BE2C (cell line): Measurements from ENCODE around the gene AOX1.

Experiments
- DNase-seq: peaks from one replicate; pipeline ENCODE4 v3.0.0-alpha.2; 2020
- H3K27me3 ChIP-seq: fragments of 250-450 bp; sonication (Bioruptor Pico); 2 replicates; pipeline ENCODE4 v1.5.1; 2020; ENCODE audit warnings: mild to moderate bottlenecking
- H3K36me3 ChIP-seq: fragments of 250-450 bp; sonication (Bioruptor Pico); 2 replicates; pipeline ENCODE4 v1.5.1; 2020; ENCODE audit warnings: mild to moderate bottlenecking
- H3K4me1 ChIP-seq: fragments of 250-450 bp; sonication (Bioruptor Pico); 2 replicates; pipeline ENCODE4 v1.5.1; 2020
- H3K4me3 ChIP-seq: 2 replicates; pipeline ENCODE4 v1.5.1; 2011; ENCODE audit warnings: low read depth, low read length
- H3K9me3 ChIP-seq: fragments of 250-450 bp; sonication (Bioruptor Pico); 2 replicates; pipeline ENCODE4 v1.5.1; 2020
- TF ChIP-seq, protein P1 (sequence below): IDR thresholded peaks from 2 replicates; pipeline ENCODE4 v1.5.1; 2012; ENCODE audit warnings: mild to moderate bottlenecking, low read depth, low read length

Gene AOX1

DNA sequence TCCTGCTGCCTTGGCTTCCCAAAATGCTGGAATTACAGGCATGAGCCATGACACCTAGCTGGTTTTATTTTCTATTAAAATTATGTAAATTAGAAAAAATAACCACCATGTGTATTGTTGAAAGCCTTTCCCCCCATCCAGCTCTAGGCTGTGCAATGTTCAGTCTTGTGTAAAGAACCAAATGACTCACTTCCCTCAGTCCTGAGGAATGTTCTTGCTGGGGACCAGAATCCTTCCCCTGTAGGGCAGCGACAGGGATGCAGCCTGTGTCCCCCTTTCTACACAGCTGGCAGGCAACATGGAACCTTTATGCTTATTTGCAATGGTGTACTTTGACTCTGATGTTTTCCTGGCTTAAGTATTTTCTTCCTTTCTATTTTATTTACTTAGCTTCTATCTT is 29.4 kb downstream of the AOX1 start:
- no peak for DNase-seq
- Histone ChIP-seq H3K9me3 (no peaks in the 10 kb centered on the region), H3K27me3 (no peaks in the 10 kb centered on the region), H3K4me3 (no peak overlapping the region), H3K4me1 (no peaks in the 10 kb centered on the region; the same call in 1 of the 2 replicates), H3K36me3 (no peaks in the 10 kb centered on the region)
- TF ChIP-seq, protein P1, sequence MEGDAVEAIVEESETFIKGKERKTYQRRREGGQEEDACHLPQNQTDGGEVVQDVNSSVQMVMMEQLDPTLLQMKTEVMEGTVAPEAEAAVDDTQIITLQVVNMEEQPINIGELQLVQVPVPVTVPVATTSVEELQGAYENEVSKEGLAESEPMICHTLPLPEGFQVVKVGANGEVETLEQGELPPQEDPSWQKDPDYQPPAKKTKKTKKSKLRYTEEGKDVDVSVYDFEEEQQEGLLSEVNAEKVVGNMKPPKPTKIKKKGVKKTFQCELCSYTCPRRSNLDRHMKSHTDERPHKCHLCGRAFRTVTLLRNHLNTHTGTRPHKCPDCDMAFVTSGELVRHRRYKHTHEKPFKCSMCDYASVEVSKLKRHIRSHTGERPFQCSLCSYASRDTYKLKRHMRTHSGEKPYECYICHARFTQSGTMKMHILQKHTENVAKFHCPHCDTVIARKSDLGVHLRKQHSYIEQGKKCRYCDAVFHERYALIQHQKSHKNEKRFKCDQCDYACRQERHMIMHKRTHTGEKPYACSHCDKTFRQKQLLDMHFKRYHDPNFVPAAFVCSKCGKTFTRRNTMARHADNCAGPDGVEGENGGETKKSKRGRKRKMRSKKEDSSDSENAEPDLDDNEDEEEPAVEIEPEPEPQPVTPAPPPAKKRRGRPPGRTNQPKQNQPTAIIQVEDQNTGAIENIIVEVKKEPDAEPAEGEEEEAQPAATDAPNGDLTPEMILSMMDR, result no peak

DNA sequence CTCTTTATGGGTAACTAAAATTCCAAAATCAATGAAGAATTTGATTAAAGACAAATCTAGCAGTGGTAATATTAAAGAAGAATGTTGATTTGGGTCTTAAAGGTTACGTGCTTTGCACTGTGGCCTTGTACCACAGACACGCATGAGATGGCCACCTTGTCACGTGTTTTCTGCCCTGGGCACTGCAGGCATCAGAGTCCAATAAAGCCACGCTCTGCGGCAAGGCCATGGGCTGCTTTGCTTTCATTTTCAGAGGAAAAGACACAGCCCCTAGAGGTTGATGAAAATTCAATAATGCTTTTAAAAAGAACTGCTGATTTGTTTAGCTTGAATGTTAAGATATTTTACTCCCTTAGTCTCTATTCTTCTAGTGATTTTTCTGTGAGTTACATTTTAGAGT is 30.4 kb downstream of the AOX1 start:
- H3K4me1 ChIP-seq, result no peaks in the 10 kb centered on the region; the same call in 1 of the 2 replicates
- DNase-seq, result no peak
- no peaks in the 10 kb centered on the region for H3K9me3 ChIP-seq
- TF ChIP-seq, protein P1, result no peak
- H3K4me3 ChIP-seq, result no peak overlapping the region
- H3K36me3 ChIP-seq, result no peaks in the 10 kb centered on the region
- no peaks in the 10 kb centered on the region for H3K27me3 ChIP-seq

DNA sequence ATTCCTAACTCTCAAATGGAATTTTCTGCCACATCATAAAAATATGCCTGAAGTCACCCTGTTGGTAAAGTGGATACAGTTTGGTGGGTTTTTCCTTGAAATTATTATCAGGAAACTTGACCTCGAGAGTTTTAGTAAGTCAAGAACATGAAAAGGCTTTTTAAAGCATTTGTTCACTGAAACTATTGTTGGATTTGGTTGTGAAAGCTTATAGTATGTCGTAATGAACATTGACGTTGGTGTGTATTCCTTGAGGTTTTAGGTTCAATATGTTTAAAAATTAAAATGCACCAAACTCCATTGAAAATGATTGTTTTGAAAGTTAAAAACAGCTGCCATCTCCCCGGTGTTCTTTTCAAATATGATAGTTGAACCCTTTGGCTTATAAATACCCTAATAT is 30.8 kb downstream of the AOX1 start:
- no peaks in the 10 kb centered on the region for H3K36me3 ChIP-seq
- no peaks in the 10 kb centered on the region for H3K9me3 ChIP-seq
- no peak for DNase-seq
- no peaks in the 10 kb centered on the region for H3K27me3 ChIP-seq
- TF ChIP-seq, protein P1, result no peak
- no peaks in the 10 kb centered on the region; the same call in 1 of the 2 replicates for H3K4me1 ChIP-seq
- H3K4me3 ChIP-seq, result no peak overlapping the region

DNA sequence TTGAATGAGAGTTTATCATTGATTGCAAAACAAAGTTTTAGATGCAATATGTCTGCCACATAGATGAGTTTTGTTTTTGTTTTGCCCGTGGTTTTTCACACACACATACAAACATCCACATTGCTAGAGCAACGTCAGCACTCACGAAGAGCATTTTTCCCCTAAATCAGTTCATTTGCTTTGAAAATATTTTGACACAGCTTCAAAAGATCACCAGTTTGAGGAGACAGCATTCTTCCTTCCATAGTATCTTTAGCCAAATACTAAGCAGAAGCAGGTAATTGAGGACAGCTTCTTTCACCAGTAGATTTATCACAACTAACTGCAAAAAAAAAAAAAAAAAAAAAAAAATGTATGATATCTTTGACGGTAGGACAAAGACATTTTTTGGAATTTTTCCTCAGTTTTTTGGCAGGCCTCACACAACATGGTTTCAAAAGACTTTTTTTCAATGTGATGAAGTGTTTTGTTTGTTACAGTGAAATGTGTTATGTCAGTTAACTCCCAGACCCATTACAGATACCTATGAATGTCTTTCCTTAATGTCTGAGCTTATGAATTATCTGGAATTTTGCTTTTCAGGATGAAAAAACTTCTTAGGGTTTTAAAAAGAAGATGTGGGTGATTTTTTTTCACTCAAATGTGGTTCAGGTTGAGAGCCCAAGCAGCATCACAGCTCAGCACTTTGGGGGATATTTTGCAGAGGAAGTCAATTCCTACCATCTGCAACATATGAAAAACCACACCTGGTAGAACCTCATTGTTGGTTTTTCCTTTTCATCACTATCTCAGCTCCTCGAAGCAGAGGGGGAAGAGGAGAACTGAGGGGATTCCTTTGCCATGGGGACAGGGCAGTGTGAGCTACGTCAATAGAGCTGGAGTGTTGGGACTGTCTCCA is 31.6 kb downstream of the AOX1 start:
- no peak overlapping the region for H3K4me3 ChIP-seq
- no peaks in the 10 kb centered on the region; the same call in 1 of the 2 replicates for H3K4me1 ChIP-seq
- no peaks in the 10 kb centered on the region for H3K27me3 ChIP-seq
- H3K9me3 ChIP-seq, result no peaks in the 10 kb centered on the region
- TF ChIP-seq, protein P1, result no peak
- no peak for DNase-seq
- no peaks in the 10 kb centered on the region for H3K36me3 ChIP-seq

DNA sequence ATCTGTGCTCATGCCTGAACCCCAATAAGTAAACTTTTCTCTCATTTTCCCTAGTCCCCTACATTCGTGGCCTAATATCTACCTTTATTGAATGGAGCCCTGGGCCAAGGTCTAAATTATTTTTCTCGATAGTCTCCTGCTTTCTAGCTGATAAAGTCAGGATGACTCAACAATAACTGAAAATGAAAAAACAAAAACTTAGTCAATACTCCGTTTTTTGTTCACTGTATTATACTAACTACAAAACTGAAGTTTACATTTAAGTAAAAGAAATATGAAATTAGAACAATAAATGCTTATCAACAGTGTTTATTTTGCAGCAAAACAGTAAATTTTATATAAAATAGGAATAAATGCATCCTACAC is 32.2 kb downstream of the AOX1 start:
- H3K9me3 ChIP-seq, result no peaks in the 10 kb centered on the region
- no peak for DNase-seq
- H3K4me1 ChIP-seq, result no peaks in the 10 kb centered on the region; the same call in 1 of the 2 replicates
- no peak overlapping the region for H3K4me3 ChIP-seq
- no peaks in the 10 kb centered on the region for H3K27me3 ChIP-seq
- TF ChIP-seq, protein P1, result no peak
- no peaks in the 10 kb centered on the region for H3K36me3 ChIP-seq

DNA sequence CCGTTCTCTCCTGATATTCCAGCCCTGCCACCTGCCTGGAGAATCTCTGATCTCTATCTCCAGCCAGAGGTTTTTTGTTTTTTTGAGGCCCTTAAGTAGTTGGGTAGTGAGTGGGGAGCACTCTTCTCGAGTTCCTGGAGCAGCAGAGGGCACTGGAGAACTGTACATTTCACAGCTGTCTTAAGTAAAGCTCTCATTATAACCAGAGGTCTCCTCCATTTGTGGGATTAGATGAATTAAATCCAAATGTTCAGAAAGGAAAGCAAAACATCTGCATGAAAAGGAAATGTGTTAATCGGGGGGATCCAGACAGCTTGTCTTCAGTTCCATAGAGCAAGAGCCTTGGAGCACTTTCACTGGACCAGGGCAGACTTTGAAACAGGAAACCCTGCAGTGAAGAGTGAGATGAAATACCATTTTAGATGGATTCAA is 32.8 kb downstream of the AOX1 start:
- peak; percentile 19 for DNase-seq
- Histone ChIP-seq H3K9me3 (no peaks in the 10 kb centered on the region), H3K36me3 (no peaks in the 10 kb centered on the region), H3K4me1 (no peaks in the 10 kb centered on the region; the same call in 1 of the 2 replicates), H3K4me3 (no peak overlapping the region), H3K27me3 (no peaks in the 10 kb centered on the region)
- TF ChIP-seq, protein P1, result peak; percentile 31; the same call in 1 of the 2 replicates
